Thyroid gland (tissue), 4 donors: ENCODE measurements around the gene RGS9BP. TPM values are rescaled to one million over a fixed set of nuclear protein-coding genes. Genes with fewer than 3 reads are reported as not detected.

Experiments
- DNase-seq, 2 donors: peaks; one replicate each; pipeline ENCODE4 v3.0.0-alpha.2; 2019
- H3K27ac ChIP-seq, 3 donors: fragments of 200-600 bp; sonication (generic); 1 replicate in 2 of 3; 2 replicates in 1 of 3; pipeline ENCODE4 v1.5.1; 2016 to 2019; ENCODE audit warnings: mild to moderate bottlenecking in 1 of 3, moderate library complexity in 1 of 3
- H3K27me3 ChIP-seq: fragments of 200-600 bp; sonication (generic); one replicate; pipeline ENCODE4 v1.5.1; 2019
- H3K36me3 ChIP-seq, 2 donors: fragments of 200-600 bp; sonication (generic); one replicate each; pipeline ENCODE4 v1.5.1; 2016 to 2019
- H3K4me1 ChIP-seq, 2 donors: fragments of 200-600 bp; sonication (generic); one replicate each; pipeline ENCODE4 v1.5.1; 2017 to 2019
- H3K4me3 ChIP-seq, 3 donors: fragments of 200-600 bp; sonication (generic); replicated peaks in 1 of 3; 1 replicate in 2 of 3; 2 replicates in 1 of 3; pipeline ENCODE4 v1.5.1; 2016; ENCODE audit warnings: mild to moderate bottlenecking in 1 of 3
- H3K9me3 ChIP-seq: fragments of 200-600 bp; sonication (generic); one replicate; pipeline ENCODE4 v1.5.1; 2017
- POLR2A ChIP-seq, 2 donors: fragments of 450-650 bp; IDR thresholded peaks; one replicate each; pipeline ENCODE4 v1.6.1; 2017; ENCODE audit warnings: antibody characterized with exemption in 2 of 2, mild to moderate bottlenecking in 2 of 2, moderate library complexity in 1 of 2
- WGBS, 2 donors: methylation state at CpG; one replicate each; pipeline ENCODE4 v1.1.5; 2017; 5-methylcytosine and 5-hydroxymethylcytosine counted together
- intact Hi-C: fragments of 100-400 bp; cut with DNase I; formaldehyde crosslinking; loops from one replicate; pipeline ENCODE4 v1.15.1; 2023
- small RNA-seq: library from RNA; depleted of rRNA; stranded (forward); fragments of <200 nt; gene quantifications from one replicate; pipeline ENCODE3, GENCODE V24; 2016
- total RNA-seq, 4 donors: library from RNA; depleted of rRNA; stranded (reverse); fragments of >200 nt; gene quantifications; one replicate each; pipeline ENCODE4 v1.2.3, GENCODE V29; 2016
- TF ChIP-seq, protein P1 (sequence below), 6 experiments: fragments of 200-600 bp in 3 of 6; fragments of 450-650 bp in 3 of 6; sonication (generic) in 3 of 6; IDR thresholded peaks; one replicate each; pipeline ENCODE4 v1.5.1; 2016 to 2019; ENCODE audit warnings: antibody characterized with exemption in 6 of 6, mild to moderate bottlenecking in 2 of 6, inconsistent platforms in 1 of 6, moderate library complexity in 1 of 6

The RGS9BP gene
- total RNA-seq, 4 donors from 2014 or later: 0.27 to 0.78 (median 0.48) TPM

DNA sequence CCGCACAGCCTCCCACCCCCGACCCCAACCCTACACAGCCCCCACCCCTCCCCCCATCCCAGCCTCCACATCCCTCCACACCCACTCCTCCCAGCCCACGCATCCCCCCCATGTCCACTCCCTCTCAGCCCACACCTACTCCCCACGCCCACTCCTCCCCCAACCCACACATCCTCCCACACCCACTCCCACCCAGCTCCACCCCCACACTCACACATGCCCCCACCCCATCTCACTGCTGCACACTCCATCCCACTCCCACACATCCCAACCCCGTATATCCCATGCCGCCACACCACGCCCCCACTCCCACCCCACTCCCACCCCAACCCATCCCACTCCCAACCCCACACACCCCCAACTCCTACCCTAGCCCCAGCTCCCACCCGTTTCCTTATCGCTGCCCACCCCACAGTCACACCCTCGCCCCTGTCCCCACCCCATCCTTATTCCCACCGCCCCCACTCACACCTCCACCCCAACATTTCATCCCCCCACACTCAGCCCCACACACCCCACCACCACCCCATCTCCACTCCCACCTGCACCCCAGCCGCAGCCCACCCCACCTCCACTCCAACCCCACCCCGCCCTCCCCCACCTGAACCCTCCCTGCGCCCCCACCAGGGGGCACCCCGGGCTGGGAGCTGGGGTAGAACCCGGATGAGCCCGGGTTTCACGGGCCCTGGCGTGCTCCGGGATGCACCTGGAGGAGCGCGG, 44.7 kb downstream of the RGS9BP start:
- no peak for DNase-seq
- 94 to 96% methylated on average over 8 to 11 of the region's 22 CpGs for WGBS, 2 donors
- Histone ChIP-seq H3K4me3 (no peak overlapping the region), H3K27me3 (no peaks in the 10 kb centered on the region), H3K36me3 (no peaks in the 10 kb centered on the region), H3K4me1 (no peaks in the 10 kb centered on the region), H3K27ac (no peak overlapping the region), H3K9me3 (no peaks in the 10 kb centered on the region)
- intact Hi-C loops: no loop called here
- TF ChIP-seq, protein P1, sequence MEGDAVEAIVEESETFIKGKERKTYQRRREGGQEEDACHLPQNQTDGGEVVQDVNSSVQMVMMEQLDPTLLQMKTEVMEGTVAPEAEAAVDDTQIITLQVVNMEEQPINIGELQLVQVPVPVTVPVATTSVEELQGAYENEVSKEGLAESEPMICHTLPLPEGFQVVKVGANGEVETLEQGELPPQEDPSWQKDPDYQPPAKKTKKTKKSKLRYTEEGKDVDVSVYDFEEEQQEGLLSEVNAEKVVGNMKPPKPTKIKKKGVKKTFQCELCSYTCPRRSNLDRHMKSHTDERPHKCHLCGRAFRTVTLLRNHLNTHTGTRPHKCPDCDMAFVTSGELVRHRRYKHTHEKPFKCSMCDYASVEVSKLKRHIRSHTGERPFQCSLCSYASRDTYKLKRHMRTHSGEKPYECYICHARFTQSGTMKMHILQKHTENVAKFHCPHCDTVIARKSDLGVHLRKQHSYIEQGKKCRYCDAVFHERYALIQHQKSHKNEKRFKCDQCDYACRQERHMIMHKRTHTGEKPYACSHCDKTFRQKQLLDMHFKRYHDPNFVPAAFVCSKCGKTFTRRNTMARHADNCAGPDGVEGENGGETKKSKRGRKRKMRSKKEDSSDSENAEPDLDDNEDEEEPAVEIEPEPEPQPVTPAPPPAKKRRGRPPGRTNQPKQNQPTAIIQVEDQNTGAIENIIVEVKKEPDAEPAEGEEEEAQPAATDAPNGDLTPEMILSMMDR (IDR thresholded peaks at IDR 0.05): no peak
- no peak for TF ChIP-seq POLR2A (IDR thresholded peaks at IDR 0.05)

DNA sequence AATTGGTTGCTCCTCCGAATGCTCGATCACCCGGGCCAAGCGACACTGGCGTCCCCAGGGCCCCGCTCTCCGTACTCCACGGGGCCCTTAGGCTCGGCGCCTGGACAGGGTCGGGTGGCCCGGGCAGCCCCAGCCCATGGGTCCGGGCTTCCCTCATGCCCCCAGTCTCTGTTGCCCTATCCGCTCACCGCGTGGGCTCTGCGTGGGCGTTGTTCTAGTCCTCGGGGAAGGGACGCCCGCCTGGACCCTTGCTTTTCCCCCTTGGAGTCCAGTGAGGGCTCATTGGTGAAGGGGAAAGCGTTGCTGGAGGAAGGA, 45.2 kb downstream of the RGS9BP start:
- no peak for TF ChIP-seq POLR2A (IDR thresholded peaks at IDR 0.05)
- TF ChIP-seq, protein P1 (IDR thresholded peaks at IDR 0.05): no peak
- no peaks in the 10 kb centered on the region for H3K4me1 ChIP-seq
- 95 to 96% methylated on average over 20 to 22 of the region's 22 CpGs for WGBS, 2 donors
- no peaks in the 10 kb centered on the region for H3K27me3 ChIP-seq
- intact Hi-C loops: no loop called here
- no peak for DNase-seq
- no peak overlapping the region for H3K27ac ChIP-seq
- no peaks in the 10 kb centered on the region for H3K9me3 ChIP-seq
- H3K4me3 ChIP-seq: no peak overlapping the region
- H3K36me3 ChIP-seq: no peaks in the 10 kb centered on the region

Small RNA genes lying within 50 kb of the gene (small RNA-seq; reads per million reads assigned to genes)
- not detected for gene RN7SL789P

Other genes with a start within 250 kb of the RGS9BP start
- gene PDCD5, start 94.7 kb upstream of the RGS9BP start, total RNA-seq: 100 to 1,000 TPM in 2 of 4 donors, 10 to 100 TPM in 2; 70.0 to 111 (median 93.7) TPM
- gene ANKRD27, start 668 bp upstream of the RGS9BP start, total RNA-seq: 10 to 100 TPM; 29.7 to 64.8 (median 48.7) TPM
- 10 to 100 TPM in 1 of 4 donors, 1 to 10 TPM in 3; 7.9 to 10.2 (median 9.6) TPM for gene NUDT19, start 16.0 kb downstream of the RGS9BP start, total RNA-seq
- 1 to 10 TPM in 1 of 4 donors, under 1 TPM in 2, not detected in 1; 0.39 to 2.4 (median 0.89) TPM for gene TDRD12, start 43.9 kb downstream of the RGS9BP start, total RNA-seq
- 1 to 10 TPM in 1 of 4 donors, under 1 TPM in 2, not detected in 1; 0.67 to 2.1 (median 0.67) TPM for gene SLC7A9, start 193.9 kb downstream of the RGS9BP start, total RNA-seq